IPS DF 4.7 (cell line): ENCODE measurements around the gene MIS18BP1.
"Not testable (repeated sequence)": the region's sequence is repeated elsewhere in the genome, so short reads cannot be mapped to it uniquely, and the experiment has no call there.

Source experiments
- DNase-seq: peaks from one replicate; pipeline ENCODE4 v3.0.0-alpha.2; 2013; ENCODE audit warnings: low spot score; ENCODE audit errors: extremely low read depth

MIS18BP1 gene

DNA sequence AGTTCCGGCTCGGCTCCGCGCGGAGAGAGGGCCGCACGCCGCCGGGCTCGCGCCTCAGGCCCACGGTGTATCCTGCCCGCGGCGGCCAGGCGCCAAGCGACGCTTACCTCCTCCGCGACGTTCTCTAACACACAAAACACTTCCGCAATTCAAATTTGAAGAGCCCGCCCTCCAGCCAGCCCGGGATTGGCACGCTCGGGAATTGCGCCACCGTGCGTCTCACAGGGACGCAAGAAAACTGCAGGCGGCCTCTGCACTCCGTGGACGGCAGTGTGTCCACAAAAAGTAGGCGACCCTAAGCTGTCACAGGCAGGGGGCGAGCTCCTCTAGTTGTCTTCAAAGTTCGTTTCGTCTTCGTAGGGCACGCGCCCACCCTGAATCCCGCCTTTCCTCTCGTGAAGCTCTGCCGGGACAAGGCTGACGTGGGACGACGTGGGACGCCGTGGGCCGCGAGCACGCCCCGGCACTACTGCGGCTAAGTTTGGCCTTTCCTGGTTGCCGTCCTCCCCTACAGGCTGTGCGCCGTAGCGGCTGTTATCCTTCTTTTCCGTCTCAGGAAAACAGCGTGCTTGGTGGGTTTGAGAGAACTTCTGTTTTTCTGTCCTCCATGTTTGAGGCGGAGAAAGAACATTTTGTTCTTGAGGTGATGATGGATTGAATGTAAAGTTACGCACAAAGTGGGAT, at the start of gene MIS18BP1:
Gene MIS18BP1, minus strand, starts transcription at position 133 of the 684 bp plus-strand sequence. CDS start 5,916 bp downstream, outside the sequence.
- peak; percentile 76 for DNase-seq

DNA sequence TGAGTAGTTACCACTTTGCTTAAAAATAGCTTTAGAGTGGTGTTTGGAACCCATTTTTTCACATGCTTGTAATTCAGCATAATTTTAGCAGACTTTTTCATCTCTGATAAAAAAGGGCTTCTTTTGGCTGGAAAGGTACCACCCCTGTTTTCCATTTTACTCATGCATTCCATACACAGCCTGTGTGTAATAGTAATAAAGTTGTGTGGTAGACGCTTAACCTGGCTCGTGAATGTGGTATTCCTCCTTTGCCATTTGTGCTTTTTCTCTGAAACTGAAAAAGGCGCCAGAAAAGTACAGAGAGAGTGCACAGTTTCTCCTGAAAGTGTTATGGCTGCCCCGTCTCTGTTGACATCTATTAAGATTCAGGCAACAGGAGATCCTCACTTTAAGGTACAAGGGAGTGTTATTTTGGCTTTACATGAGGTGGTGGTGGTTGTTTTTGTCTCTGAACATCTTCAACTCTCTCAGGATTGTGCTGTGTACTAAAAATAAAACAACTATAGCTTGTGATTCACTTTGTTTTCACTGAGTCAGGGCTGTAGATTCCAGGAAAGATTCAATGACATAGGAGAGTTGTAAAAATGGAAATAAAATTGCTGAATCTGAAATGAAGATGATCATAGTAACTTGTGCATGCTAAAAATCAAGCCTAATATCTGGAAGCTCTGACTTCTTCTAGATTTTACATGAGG, 45.6 kb upstream of the MIS18BP1 start:
- DNase-seq, result no peak

DNA sequence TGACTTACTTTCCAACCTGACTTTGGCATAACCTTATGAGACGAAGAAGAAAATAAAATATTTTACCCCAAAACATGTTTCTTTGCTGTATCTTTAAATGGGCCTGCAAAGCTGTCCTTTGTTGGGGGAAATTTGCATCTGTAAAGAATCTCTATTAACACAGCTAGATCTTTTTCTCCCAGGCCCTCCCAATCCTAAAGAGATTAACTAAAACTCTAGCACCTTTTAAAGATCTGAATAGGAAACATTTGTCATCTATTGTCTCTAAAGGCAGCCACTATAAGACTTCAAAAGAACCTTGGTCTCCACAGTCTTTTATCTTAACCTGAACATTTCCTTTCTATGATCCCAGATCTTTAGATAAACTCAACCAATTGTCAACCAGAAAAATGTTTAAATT, 41.8 kb upstream of the MIS18BP1 start:
- DNase-seq, result not testable (repeated sequence)

DNA sequence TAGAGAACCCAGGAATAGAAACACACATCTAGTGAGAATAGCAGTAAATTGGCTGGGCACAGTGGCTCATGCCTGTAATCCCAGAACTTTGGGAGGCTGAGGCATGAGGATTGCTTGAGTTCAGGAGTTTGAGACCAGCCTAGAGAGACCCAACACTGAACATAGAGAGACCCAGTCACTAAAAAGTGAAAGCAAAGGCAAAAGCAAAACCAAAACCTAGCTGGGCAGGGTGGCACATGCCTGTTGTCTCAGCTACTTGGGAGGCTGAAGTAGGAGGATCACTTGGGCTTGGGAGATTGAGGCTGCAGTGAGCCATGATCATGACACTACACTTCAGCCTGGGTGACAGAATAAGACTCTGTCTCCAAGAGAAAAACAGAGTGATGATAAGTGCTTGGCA, 37.5 kb upstream of the MIS18BP1 start:
- no peak for DNase-seq

DNA sequence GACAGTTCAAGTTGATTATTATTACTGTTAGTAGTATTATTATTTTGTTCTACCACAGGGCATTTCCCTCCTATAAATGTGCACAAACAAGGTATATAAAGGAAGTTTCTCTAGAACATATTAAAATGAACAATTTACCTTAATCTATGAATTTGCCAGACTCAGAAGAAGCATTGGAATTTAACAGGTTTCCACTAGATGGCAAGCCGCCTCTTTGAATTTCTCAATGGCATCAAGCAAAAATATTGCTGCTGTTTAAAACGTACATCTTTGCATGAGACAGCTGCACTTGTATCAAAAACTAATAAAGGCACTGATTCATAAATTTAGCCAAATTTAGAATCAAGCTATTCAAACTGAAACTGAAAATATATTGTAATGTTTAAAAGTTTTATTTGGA, 34.6 kb upstream of the MIS18BP1 start:
- DNase-seq, result no peak

DNA sequence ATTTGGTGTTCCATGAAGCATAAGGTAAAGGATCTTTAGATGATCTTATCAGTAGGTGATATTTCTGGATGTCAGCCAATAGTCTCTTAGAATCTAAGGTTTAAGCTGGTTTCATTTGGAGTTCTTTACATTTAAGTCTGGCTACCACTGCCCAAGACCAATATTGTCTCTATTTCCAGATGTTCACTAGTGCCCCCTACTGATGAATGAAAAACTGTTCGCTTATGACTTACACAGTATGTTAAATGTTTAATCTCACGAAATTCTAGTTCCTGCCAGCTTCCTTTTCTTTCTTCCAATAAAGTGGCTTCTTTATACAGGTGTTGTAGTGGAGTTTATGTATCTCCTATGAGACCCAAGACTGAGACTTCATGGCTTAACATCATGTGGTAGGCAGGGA, 31.8 kb upstream of the MIS18BP1 start:
- no peak for DNase-seq

DNA sequence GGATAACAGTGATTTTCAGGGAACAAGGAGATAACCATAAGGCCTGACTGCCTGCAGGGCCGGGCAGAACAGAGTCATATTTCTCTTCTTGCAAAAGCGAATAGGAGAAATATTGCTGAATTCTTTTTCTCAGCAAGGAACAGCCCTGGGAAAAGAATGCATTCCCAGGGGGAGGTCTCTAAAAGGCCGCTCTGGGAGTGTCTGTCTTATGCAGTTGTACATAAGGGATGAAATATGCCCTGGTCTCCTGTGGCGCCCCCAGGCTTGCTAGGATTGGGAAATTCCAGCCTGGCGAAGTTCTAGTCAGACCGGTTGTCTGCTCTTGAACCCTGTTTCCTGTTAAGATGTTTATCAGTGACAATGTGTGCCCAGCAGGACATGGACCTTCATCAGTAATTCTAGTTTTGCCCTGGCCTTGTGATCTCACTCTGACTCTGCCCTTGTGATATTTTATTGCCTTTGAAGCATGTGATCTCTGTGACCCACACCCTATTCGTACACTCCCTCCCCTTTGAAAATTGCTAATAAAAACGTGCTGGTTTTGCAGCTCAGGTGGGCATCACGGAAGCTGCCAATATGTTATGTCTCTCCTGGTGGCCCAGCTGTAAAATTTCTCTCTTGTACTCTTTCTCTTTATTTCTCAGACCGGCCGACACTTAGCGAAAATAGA, 28.9 kb upstream of the MIS18BP1 start:
- not testable (repeated sequence) for DNase-seq

DNA sequence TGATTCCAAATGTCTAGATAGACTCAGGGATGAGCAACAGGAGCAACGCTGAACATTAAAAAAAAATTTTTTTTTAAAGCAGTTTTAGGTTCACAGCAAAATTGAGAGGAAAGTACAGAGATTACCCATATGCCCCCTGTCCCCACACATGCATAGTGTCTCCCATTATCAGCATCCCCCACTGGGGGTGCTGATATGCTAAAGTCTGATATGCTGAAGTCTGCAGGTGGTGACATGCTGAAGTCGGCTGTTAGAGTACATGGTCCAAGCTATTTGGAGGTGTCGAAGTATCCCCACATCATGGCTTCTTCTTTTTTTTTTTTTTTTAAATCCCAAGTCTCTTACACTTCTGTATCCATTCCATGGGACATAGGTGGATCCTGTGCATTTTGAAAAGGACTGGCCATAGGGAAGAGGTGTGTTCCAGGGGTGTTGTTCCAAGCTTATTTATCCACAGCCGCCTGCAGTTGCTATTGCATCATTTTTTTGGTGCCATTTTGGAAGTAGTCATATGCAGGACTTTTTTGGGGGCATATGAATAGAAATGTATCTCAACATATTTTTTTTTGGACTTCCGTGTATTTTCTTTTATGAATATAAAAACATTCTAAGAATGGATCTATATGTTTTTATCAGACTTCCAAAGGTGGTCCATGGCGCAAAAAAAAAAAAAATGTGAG, 19.0 kb upstream of the MIS18BP1 start:
- no peak for DNase-seq

DNA sequence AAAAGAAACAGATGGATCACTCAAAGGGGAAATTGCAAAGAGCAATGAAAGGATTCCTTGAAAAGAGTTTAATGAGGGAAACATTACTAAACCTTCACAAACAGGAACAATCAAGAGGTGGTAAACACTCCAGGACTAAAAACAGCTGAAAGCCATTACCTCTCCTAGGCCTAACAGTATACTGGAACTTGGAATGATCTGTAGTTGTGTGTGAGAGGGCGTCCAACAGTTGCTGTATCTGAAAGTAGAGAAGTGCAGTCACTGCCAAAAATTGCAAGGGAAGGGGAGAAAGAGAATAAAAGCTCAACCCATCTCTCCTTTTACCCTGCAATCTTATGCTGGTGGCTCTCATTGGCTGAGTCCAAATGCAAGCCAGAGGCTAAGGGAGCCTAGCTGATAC, 17.0 kb upstream of the MIS18BP1 start:
- no peak for DNase-seq

DNA sequence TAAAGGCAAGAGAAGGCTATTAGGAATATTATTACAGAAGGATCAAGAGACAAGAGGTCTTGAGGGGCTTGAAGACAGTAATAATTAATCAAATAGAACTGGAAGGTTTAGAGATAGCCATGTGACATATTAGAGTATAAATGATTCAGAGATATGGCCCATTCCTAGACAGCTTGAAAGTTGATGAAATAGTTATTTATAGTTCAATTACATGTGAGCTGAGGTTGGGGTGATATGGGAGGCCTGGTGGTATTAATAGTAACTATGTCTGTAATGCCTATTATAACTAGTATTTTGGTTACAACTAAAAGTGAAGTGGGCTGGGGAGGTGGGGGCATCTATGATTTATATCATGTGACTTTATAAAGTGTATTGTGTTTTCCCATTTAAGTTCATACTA, 14.1 kb upstream of the MIS18BP1 start:
- no peak for DNase-seq

DNA sequence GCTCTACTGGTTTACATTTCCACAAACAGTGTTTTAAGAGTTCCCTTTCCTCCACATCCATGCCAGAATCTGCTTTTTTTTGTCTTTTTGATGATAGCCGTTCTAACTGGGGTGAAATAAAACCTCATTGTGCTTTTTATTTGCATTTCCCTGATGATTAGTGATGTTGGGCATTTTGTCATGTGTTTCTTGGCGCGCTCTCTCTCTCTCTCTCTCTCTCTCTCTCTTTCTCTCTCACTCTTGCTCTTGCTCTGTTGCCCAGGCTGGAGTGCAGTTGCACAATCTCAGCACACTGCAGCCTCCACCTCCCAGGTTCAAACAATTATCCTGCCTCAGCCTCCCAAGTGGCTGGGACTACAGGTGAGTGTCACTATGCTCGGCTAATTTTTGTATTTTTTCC, 9.6 kb upstream of the MIS18BP1 start:
- DNase-seq, result no peak

DNA sequence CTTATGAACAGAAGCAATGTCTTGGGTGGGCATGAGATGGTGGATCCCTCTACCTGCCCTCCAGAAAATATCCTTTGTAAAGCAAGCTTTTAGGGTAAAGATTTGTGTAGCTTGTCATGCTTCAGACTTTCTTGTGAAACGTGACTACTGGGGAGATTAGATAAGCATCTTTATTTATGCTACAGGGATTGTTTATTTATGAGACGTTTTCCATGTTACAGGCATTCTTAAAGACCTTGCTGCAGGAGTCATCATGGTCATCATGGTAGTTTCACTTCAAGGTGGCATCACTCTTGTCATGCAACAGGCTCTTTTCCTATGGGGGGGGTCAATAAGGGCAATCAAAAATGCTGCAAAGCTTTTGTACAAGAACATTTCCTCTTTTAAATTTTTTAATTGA, 8.2 kb upstream of the MIS18BP1 start:
- DNase-seq, result no peak

DNA sequence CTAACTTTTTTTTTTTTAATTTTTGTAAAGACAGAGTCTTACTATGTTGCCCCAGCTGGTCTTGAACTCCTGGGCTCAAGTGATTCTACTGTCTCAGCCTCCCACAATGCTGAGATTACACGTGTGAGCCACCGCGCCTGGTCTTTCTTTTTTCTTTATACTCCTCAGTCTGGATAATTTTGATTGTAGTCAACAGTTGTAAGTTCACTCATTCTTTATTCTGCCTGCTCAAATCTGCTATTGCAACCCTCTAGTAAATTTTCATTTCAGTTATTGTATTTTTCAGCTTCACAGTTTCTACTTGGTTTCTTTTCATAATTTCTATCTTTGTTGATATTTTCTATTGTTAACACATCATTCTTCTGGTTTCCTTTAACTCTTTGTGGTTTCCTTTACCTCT, 5.8 kb upstream of the MIS18BP1 start:
- DNase-seq, result no peak

DNA sequence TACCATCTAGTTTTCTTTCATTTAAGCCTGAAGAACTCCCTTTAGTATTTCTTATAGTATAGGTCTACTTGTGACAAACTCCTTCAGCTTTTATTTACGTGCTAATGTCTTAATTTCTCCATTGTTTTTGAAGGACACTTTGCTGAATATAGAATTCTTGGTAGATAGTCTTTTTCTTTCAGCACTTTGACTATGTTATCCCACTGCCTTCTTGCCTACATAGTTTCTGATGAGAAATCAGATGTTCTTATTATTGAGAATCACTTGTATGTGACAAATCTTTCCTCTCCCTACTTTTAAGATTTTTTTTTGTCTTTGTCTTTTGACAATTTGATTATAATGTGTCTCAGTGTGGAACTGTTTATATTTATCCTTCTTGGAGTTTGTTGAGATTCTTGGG, 5.1 kb upstream of the MIS18BP1 start:
- no peak for DNase-seq

DNA sequence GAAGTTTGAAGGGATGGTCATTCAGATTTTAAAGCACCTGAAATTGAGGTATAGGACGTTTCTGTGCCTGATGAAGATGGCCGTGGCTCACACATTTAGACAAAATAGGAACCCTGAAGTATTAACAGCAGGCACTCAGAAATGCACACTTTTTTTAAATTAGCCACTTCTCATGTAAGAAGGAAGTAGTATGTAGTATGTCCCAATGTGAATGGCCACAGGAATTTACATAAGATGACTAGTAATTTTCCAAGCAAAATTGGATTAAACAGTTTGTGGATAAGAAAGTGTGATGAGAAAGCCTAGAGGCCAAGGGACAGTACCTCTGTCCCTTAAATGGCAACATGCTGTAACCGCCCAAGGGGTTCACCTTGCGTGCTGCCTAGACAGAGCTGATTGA, 1.8 kb upstream of the MIS18BP1 start:
- no peak for DNase-seq

DNA sequence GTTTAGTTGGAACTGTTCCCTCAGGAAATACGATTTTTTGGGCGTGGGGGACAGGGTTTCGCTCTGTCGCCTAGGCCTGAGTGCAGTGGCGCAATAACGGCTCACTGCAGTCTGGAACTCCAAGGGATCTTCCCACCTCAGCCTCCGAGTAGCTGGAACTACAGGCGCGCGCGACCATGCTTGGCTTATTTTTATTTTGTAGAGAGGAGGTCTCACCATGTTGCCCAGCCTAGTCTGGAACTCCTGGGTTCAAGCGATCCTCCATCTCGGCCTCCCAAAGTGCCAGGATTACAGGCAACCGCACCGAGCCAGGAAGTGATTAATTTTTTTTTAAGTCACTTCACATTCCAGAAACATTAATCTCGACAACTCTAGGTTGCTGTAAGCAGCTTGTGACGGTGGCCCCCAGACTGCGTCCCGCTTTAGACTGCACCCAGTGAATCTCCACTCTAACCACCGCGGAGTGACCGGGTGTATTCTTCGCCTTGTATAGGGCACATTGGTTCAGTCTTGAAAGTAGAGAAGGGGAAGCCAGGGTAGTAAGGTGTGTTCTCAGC, 830 bp upstream of the MIS18BP1 start:
- DNase-seq, result no peak

DNA sequence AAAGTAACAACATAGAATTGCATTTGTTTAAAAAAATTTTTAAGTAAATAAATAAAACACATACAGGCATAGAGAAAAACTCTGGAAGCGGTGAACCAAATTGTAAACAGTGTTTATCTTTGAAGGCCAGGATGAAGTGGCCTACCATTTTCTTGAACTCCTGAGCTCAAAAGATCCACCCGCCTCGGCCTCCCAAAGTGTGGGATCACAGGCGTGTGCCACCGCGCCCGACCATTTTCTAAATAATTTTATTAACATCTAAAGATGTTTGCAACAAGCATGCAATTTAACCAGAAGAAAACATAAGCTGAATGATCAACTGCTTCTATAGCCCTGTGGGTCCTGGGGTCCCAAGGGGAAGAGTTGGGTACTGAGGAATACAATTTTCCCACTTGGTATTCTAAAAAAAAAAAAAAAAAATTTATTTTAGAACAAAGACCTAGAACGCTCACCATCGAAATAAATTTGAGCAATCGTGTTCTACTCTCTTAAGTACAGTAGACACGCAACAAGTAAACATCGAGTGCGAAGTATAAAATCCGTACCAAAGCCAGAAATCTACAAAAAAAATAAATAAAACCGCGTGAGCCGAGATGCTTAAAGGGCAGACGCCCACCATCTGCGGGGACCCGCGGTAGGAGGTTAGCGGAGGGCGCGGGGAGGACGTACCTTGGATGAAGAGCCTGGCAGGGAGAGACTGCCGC, 484 bp downstream of the MIS18BP1 start:
- no peak for DNase-seq

DNA sequence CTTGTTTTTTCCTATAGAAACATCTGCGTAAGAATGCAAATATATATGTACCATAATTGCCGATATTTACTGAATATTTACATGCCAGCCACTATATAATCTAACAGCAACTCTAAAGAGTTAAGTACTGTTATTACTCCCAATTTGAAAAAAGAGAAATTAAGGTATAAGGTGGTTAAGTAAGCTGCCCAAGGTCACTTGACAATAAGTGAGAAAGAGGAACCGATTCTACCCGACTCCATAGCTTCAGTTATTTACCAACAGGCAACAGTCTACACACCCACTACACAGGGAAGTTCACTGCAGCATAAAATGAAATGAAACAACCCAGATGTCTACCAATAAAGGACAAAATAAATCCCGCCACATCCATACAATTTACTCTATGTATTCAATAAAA, 1.1 kb downstream of the MIS18BP1 start:
- DNase-seq, result no peak

DNA sequence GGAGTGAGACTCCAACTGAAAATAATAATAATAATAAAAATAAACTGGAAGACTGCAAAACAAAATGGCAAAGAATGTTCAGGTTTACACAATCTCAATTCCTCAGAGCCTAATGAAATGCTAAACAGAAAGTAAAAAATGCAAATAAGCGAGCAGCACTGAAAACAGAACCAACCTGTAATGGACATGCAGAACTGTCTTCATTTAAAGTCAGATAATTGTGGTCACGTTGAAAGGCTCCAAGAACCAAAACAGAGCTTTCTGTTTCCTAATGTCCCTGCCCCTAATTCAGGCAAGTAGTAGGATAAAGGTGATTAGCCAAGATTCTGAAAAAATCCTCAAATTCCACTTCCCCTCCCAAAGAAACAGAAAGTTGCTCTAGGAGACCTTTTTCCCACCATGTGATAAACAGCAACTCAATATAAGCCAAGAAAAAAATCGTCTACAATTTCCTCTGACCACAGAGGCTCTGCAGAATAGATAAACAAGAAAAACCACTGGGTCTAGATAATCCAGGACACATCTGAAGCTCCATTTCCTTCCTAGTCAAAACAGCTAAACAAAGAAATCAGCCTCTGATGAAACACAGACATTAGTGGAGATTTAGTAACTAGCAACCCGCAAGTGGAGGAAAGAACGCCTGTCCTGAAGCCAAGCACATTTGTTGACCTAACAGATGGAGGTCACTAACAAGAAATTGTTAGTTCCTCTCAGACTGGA, 3.0 kb downstream of the MIS18BP1 start:
- no peak for DNase-seq

DNA sequence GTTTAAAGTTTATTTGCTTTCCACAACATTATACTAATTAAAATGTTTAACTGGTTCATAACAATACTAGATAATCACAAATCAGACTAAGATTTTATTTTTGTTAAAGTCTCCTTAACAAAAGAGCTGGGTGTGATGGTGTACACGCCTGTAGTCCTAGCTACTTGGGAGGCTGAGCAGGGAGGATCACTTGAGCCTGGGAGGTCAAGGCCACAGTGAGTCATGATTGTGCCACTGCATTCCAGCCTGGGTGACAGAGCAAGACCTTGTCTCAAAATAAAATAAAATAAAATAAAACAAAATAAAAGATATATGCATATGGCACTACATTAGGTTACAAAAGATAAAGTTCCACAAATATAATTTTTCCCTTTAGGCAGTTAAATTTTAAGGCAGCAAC, 5.6 kb downstream of the MIS18BP1 start:
- no peak for DNase-seq
